NCI-H748 (cell line): ENCODE measurements around the gene RAB31.
A peak's percentile ranks its signal among the peaks of the same experiment; 100 is the strongest.
"Not testable (repeated sequence)": the region's sequence is repeated elsewhere in the genome, so short reads cannot be mapped to it uniquely, and the experiment has no call there.

Experiments
- DNase-seq: peaks from one replicate; lab custom pipeline; 2025; ENCODE audit not compliant: unreplicated experiment; lab: John Stamatoyannopoulos, UW

The RAB31 gene

DNA sequence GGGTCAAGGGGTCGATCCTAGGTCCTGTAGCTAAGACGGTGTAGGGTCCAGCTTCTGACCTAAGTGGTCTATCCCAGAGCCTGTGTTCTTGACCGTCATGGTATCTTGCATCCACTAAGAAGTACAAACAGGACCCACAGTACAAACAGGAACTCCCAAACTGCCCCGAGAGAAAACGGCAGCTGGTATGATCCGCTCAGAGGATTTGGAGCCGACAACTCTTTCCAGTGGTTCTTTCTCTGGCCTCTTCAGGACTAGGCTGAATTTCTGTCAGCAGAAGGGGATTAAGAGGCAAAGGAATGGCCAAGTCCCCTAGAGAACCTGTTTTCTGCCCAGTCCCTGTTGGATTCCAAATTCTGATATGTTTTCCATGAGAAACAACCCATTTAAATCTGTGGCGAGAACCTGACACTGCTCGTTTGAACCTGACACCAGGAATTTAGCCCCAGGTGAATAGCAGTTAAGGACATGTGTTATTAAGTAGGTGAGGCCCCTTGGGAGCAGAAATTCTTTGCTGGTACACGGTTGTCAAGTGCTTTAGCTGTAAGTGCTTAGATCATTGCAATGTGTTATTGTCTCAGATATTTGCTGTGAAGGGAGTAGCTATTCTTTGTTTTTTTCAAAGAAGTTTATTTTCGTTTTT lies 127.1 kb downstream of the RAB31 start:
- peak; percentile 85 for DNase-seq

DNA sequence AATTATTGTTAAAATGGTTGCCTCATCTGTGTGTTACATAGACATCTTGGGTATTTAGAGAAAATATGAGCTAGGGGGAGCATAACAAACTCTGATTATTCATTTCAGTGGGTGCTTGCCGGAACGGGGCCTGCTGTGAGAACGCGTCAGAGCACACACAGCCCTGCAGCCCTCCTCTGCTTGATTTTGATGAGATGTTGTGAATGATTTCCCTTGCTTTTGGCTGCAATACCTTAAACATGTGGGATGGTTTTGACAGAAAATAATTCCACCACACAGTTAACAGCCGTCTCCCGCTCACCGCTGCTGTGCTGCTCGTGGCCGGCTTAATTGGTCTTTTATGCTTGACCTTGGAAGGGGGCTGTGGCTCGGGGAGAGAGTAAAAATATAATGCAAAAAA lies 127.7 kb downstream of the RAB31 start:
- peak; percentile 45 for DNase-seq

DNA sequence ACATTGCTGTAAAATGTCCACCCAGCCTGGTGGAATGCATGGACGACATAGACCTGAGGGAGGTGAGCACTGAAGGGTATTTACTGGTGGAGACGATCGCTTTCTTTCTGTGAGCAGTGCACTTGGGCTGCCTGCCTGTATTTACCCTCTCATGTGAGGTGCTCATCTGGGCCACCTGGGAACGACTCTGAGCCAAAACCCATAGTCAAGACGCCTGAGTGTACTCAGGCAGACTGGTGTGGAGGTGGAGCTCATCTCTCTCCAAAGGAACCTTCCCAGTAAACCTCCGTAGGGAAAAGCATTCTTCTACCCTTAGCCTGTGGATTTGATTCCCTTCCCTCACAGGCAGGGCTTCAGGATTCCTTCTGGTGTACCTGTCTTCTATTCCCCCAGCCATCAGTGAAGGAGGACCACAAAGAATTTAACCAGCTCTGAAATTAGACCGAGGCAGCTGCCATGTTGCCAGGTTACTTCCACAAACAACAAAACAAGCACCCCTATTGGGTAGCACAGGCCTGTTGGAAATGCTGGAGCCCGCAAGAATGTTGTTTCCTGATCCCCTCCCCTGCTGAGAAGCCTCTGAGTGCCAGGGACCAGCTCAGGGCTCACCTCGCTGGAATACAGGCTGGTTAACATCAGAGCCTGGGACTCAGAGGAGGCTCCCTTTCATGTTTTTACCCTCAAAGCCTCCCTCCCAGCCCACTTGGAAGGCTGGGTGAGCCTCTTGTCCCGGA lies 130.2 kb downstream of the RAB31 start:
- DNase-seq, result peak; percentile 83

DNA sequence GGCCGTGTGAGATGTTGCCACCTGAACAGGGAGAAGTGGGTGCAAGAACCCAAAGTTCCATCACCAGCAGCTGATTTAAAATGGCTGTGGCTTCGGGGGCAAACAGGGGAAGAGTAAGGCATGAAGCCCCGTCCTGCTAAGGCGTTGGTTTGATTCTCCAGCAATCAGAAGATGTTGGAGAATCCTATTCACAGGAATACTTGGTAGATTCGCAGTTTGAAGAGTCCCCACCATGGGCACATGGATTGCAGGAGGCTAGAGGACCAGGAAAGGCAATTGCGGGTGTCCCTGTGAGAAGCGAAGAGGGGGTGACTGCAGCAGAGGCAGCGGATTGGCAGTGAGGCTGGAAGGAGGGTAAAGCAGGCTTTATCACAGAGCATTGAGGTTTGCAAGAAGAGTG lies 131.1 kb downstream of the RAB31 start:
- DNase-seq, result no peak

- no peak for DNase-seq
Measured at GRCh38 chr18:9839853-9840252, 131.8 kb downstream of the RAB31 start.

DNA sequence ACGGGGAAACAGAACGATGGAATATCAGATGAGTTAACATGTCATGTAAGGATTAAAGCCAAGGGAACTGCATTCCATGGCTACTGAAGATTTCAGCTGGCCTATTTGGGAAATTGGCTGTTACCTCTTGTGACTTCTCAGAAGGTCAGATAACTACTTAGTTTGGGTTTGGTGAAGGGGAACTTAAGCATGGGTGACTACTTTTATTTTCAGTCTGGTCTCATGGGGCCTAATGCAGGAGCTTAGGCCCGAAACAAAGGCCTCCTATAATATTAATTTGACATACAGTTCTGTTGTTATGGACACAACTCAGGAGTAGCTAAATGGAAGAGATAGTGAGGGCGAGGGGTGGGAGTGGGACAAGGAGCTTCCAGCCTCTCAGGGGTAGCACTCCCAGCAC lies 133.7 kb downstream of the RAB31 start:
- DNase-seq, result no peak

- no peak for DNase-seq
Measured at GRCh38 chr18:9842448-9842847, 134.3 kb downstream of the RAB31 start.

GRCh38 chr18:9845256-9845655 lies 137.2 kb downstream of the RAB31 start:
- DNase-seq, result no peak

DNA sequence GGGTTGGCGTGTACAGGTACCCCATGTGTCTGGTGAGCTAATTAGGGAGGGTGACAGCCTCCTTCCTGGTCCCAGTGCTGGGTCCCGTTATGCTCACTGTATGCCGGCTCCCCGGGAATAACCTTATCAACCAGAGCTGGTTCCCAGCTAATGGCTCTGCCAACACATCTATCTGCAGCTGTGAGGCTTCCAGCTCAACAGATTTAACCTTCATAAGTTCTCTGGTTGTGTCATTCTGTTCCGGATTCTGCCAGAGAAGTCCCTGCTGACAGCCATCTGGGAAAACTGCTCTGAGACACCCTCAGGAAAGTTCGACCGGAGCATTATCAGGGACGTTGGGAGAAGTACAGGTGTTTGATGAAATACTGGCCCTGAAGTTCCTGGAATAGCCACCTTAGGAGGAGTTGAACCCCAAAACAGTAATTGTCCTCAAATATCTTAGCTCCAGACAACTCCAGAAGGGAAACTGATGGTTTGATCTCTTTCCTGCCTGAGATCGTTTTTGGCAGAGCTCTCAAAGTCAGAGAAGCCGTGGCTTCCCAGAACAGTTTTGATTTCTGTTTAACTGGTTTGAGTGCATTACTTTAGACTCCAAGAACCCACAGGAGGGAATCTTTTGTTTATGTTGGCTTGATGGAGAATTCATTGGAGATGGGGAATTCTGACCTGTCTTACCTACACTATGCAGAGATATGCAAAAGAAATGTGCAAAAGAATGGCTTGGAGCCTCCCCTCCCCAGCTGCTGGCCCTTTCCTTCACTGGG lies 138.2 kb downstream of the RAB31 start:
- DNase-seq, result no peak

DNA sequence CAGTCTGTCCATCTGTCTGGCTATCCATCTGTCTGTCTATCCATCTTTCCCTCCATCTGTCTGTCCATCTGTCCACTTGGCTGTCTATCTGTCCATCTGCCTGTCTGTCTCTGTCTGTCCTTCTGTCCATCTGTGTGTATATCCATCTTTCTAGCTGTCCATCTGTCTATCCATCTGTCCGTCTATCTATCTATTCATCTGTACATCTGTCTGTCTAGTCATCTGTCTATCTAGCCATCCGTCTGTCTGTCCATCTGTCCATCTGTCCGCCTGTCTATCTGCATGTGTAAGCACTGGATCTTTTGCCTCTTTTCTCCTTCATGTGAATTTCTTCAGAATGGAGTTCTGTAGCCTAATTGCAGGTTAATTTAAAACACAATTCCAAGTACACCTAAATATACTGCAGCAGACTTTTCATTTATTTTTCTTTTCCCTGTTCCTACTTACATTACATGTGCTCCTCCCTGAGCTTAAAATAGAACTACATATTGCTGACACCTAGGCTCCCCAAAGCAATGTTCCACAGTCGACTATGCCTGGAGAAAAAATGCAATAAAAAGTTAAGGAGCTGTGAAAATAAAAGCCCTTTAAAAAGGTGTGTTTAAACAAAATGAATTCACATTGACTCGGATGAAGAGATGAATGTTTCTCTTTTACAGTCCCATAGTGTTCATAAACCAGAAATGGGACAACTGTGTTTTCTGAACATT lies 140.2 kb downstream of the RAB31 start:
- DNase-seq, result no peak

DNA sequence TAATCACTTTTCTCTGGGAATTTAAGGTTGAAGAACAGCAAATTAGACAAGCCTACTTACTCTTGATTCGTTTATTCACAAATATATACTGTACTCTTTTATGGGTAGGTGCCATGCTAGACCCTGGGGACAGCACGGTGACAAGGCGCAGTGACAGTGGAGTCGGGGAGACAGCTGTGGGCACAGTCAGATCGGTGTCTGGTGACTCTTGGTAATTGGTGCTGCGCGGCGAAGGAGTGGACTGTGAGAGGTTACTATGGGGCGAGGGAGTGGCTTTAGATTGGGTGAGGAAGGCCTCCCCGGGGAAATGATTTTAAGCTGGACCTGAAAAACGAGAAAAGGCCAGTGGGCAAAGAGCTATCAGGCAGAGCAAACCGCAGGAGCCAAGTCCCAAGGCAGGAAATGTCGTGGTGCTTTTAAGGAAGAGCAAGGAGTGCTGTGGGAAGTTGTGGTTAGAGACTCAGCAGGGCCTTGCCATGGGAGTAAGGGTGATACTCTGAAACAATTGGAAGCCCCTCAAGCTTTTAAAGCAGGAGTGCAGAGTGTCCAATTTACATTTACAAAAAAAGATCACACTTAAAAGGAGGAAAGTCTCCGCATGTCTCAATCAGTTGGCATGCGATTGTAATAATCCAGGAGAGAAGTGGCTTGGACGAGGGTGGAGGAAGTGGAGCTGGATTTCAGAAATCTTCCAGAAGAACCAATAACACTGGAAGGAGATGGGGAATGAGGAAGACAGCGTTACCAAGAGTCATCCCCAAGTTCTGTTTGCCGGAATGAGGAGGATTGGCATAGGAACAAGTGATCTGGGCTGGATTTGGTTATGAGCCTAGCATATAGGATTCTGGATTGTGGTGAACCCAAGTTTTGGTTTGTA lies 141.5 kb downstream of the RAB31 start:
- peak; percentile 17 for DNase-seq

DNA sequence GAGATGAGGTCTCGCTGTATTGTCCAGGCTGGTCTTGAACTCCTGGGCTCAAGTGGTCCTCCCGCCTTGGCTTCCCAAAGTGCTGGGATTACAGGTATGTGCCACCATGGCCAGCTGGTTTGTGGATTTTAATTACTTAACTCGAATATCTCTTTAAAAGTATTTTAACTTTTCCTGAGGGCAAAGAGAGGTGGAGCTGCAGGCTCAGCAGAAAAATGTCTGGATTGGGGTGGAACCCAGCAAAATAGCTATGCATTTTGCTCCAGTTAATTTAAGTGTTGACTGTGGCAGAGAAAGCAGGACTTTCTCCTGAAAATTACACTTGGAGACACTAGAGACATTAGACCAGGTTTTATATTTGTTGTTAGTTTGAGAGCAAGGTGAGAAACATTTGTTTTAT lies 142.2 kb downstream of the RAB31 start:
- no peak for DNase-seq

- DNase-seq, result no peak
Measured at GRCh38 chr18:9851511-9851910, 143.4 kb downstream of the RAB31 start.

DNA sequence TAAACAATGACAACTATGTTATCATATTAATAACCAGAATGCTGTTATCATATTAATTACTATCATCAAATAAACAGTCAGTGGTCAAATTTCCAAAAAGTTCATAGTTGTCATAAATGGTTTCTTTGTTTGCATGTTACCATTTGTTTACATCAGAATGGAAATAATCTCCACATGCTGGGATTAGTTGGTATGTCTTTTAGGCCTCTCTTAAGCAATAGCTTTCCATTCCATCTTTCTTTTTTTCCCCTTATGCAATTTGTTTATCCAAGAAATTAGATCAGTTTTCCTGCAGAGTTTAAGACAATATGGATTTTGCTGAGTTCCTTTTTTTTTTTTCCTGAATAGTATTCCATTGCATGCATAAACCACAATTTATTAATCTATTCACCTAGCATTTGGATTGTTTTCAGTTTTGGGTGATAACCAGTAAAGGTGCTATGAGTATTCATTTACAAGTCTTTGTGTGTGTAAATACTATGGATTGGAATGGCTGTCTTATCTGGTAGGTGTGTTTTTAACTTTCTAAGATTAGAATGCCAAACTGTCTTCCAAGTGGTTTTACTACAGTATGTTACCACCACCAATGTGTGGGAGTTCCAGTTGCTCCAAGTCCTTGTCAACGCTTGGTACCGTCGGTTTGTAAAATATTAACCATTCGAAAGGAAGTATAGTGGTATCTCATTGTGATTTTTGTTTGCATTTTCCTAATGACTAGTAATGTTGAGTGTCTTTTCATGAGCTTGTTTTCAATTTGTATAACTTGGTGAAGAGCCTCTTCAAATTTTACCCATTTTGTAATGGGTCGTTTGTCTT lies 144.4 kb downstream of the RAB31 start:
- DNase-seq, result no peak

DNA sequence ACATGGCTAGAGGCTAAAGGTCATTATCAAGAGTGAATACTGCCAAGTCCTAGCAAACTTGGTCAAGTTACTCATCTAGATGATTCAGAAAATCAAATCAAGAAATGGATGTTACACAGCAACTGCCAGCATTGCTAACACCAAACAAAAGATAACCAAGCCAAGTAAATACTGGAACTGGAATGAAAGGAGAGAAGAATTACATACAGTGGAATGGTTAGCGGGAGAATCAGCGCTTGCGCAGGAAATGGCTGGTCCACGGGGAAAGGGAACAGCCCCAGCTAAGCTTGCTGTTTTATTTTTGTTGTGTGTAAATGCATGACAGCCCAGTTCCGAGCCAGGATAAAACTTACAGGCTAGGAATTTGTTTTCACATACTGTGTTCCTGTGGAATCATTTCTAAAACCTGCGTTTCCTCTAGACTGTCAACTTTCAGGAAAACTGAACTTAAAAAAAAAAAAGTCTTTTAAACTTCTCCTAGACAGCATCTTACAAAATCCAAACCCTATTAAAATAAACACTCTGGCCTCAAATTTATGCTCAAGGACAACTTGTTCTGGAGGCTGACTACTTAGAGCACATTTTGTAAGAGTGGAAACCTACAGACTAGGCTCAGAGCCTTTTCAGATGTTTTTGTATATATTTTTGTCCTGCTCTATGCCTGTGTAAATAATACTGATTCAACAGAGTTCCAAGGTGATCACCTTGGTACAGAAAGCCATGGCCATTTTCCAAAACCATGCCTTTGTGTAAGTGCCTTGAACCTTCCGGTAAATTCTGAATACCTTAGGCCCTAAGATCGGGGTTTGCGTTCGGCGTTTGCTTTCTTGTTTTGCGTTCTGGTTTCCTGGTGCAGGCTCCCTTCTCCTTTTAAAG lies 146.9 kb downstream of the RAB31 start:
- DNase-seq, result no peak

DNA sequence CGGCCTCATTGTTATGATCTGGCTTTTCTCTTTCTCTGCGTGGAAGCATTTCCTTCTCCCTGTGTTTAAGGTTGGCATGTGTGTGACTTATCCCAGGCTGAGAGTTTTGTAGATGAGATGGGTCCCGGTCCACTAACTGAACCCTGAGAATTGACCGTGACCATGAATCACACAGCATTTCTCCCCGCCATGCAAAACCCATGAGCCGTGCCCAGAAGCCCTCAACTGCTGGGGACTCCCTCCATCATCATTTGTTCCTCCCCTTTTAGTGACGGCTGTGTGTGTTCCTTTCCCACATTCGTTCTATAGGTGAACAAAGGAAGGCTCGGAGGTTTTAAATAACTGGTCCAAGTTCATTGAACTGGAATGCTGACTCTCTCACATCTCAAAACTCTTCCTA lies 147.6 kb downstream of the RAB31 start:
- DNase-seq, result no peak

DNA sequence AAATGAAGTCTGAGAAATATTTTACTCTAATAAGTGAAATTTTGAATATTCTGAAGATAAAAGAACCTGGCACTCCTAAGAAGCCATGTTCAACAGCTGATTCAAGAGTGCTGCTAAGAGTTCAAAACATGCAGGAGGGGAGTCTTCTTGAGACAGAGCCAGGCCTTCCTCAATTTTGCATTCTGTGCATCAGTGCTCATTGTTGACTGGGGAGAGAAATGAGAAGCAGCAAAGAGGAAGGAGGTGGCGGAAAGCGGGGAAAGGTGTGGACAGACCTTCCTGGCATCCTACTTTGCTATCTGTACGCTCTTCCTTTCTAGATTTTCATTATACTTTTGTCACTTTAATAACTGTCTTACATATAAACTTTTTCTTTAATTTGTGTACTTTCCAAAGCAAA lies 148.0 kb downstream of the RAB31 start:
- DNase-seq, result no peak

- not testable (repeated sequence) for DNase-seq
Measured at GRCh38 chr18:9857479-9857998, 149.4 kb downstream of the RAB31 start.
